SU-DHL-6 (cell line): Measurements from ENCODE around the gene UNC45A.
"Not testable (repeated sequence)": the region's sequence is repeated elsewhere in the genome, so short reads cannot be mapped to it uniquely, and the experiment has no call there.

Experiments used
- H2AFZ ChIP-seq: fragments of 200-600 bp; sonication (generic); 2 replicates; pipeline ENCODE4 v1.6.1; 2014; ENCODE audit warnings: low read depth, mild to moderate bottlenecking, moderate library complexity, mixed read lengths, antibody characterized with exemption, low read length; ENCODE audit not compliant: severe bottlenecking
- H3F3A ChIP-seq: fragments of 200-600 bp; shearing (Covaris generic); 2 replicates; pipeline ENCODE4 v1.6.0; 2016; ENCODE audit warnings: antibody characterized with exemption, mild to moderate bottlenecking; ENCODE audit not compliant: insufficient read depth
- H3K27ac ChIP-seq: fragments of 200-600 bp; sonication (generic); 2 replicates; pipeline ENCODE4 v1.5.1; 2016; ENCODE audit warnings: low read depth, mild to moderate bottlenecking, low read length, moderate library complexity, mixed read lengths
- H3K27me3 ChIP-seq: fragments of 200-600 bp; sonication (generic), shearing (Covaris generic); 2 replicates; pipeline ENCODE4 v1.6.0; 2014; ENCODE audit warnings: mild to moderate bottlenecking, low read length
- H3K36me3 ChIP-seq: fragments of 200-600 bp; sonication (generic); 2 replicates; pipeline ENCODE4 v1.6.1; 2014; ENCODE audit warnings: mild to moderate bottlenecking, low read length, mixed read lengths
- H3K4me2 ChIP-seq: fragments of 300-600, 200-600 bp; shearing (Covaris generic), sonication (generic); 2 replicates; pipeline ENCODE4 v1.6.0; 2014; ENCODE audit warnings: low read length, low read depth, mild to moderate bottlenecking; ENCODE audit not compliant: poor library complexity, severe bottlenecking
- H3K4me3 ChIP-seq: fragments of 200-600 bp; sonication (generic); 2 replicates; pipeline ENCODE4 v1.5.1; 2014; ENCODE audit warnings: antibody characterized with exemption, low read length, mild to moderate bottlenecking, mixed read lengths; ENCODE audit not compliant: insufficient read depth, poor library complexity, severe bottlenecking
- H3K79me2 ChIP-seq: fragments of 200-600 bp; sonication (generic); 2 replicates; pipeline ENCODE4 v1.6.1; 2014; ENCODE audit warnings: mild to moderate bottlenecking, low read length, moderate library complexity; ENCODE audit not compliant: insufficient read depth
- H3K9ac ChIP-seq: fragments of 200-600 bp; sonication (generic); 2 replicates; pipeline ENCODE4 v1.7.0; 2014; ENCODE audit warnings: mild to moderate bottlenecking, low read length
- H3K9me2 ChIP-seq: fragments of 200-600 bp; sonication (generic); replicated peaks from 2 replicates; pipeline ENCODE4 v1.6.1; 2014; ENCODE audit warnings: low read length; ENCODE audit not compliant: insufficient read depth
- H3K9me3 ChIP-seq: fragments of 200-600 bp; sonication (generic); 2 replicates; pipeline ENCODE4 v1.6.1; 2014; ENCODE audit warnings: low read length, mixed read lengths; ENCODE audit not compliant: insufficient read depth
- H4K20me1 ChIP-seq: fragments of 200-600 bp; sonication (generic); 2 replicates; pipeline ENCODE4 v1.6.1; 2014; ENCODE audit warnings: low read depth, mild to moderate bottlenecking, antibody characterized with exemption, low read length, moderate library complexity, mixed read lengths
- EZH2phosphoT487 ChIP-seq: fragments of 200-600 bp; sonication (generic), shearing (Covaris generic); conservative IDR thresholded peaks from 2 replicates; pipeline ENCODE4 v1.6.1; 2018; ENCODE audit warnings: mild to moderate bottlenecking, antibody characterized with exemption, low read length, moderate library complexity, mixed read lengths
- TF ChIP-seq, protein P1 (sequence below): fragments of 200-600 bp; sonication (generic); IDR thresholded peaks from one replicate; pipeline ENCODE4 v1.5.1; 2017; ENCODE audit warnings: antibody characterized with exemption, mild to moderate bottlenecking, low read length, moderate library complexity; ENCODE audit not compliant: insufficient read depth, poor library complexity, severe bottlenecking

Gene UNC45A

DNA sequence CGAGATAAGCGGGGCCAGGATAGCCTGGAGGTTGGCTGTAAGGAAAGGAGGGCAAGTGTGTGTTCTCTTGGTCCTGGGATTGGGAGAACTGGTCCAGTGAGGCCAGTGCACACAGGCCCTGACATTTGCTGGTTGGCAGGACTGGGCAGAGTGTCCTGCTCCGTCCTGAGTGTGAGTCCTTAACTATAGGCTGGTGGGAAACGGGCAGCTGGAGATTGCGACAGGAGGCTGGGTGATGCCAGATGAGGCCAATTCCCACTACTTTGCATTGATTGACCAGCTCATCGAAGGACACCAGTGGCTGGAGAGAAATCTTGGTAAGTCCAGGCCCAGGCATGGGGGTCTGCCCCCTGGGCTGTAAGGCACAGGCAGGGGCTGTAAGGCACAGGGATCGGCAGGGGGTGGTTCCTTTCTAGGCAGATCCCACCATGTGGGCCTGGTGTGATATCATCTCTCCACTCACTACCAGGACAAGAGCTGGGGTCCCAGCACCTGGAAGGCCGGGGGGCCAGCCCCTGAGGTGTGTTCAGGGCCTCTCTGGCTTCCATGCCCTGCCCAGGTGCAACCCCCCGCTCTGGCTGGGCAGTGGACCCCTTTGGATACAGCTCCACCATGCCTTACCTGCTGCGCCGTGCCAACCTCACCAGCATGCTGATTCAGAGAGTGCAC lies 28.8 kb upstream of the UNC45A start:
- H3K27me3 ChIP-seq = no peaks in the 10 kb centered on the region
- no peaks in the 10 kb centered on the region for H3K36me3 ChIP-seq

DNA sequence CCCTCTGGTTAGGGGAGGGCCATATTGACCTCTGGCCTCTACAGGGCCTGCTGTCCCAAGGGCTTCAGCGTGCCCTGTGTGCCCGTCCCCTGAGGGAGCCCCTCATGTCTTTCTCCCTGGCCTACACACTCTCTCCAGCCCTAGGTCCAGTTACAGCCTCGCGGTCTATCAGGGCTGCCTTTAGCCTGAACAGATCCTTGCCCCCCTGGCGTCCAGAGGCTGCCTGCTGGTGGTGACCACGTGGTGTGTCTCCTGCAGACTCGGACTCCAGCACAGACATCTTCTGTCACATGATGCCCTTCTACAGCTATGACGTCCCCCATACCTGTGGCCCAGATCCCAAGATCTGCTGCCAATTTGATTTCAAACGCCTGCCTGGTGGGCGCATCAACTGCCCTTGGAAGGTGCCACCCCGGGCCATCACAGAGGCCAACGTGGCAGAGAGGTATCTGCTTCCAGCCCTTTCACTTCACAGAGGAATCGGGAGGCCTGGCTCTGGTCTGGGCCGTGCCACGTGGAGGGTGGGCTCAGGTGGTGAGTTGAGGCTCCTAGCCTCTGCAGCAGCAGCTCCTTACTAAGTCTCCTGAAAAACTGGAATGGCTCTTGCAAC lies 27.9 kb upstream of the UNC45A start:
- no peak overlapping the region for H3K27ac ChIP-seq
- no peaks in the 10 kb centered on the region for H3K36me3 ChIP-seq
- H3K9me3 ChIP-seq = no peaks in the 10 kb centered on the region
- no peaks in the 10 kb centered on the region for H3K79me2 ChIP-seq
- no peak overlapping the region for H3K4me3 ChIP-seq
- no peak overlapping the region for H2AFZ ChIP-seq
- no peak for TF ChIP-seq EZH2phosphoT487
- TF ChIP-seq, protein P1, sequence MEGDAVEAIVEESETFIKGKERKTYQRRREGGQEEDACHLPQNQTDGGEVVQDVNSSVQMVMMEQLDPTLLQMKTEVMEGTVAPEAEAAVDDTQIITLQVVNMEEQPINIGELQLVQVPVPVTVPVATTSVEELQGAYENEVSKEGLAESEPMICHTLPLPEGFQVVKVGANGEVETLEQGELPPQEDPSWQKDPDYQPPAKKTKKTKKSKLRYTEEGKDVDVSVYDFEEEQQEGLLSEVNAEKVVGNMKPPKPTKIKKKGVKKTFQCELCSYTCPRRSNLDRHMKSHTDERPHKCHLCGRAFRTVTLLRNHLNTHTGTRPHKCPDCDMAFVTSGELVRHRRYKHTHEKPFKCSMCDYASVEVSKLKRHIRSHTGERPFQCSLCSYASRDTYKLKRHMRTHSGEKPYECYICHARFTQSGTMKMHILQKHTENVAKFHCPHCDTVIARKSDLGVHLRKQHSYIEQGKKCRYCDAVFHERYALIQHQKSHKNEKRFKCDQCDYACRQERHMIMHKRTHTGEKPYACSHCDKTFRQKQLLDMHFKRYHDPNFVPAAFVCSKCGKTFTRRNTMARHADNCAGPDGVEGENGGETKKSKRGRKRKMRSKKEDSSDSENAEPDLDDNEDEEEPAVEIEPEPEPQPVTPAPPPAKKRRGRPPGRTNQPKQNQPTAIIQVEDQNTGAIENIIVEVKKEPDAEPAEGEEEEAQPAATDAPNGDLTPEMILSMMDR = no peak
- peaks cover 9% of the 10 kb centered on the region; the same call in 1 of the 2 replicates for H3F3A ChIP-seq
- no peaks in the 10 kb centered on the region for H3K27me3 ChIP-seq
- H3K9me2 ChIP-seq = no peaks in the 10 kb centered on the region
- H3K9ac ChIP-seq = no peak overlapping the region
- H3K4me2 ChIP-seq = no peak overlapping the region
- no peaks in the 10 kb centered on the region for H4K20me1 ChIP-seq

More for the DNA sequence above, 28.8 kb upstream of the UNC45A start:
- Histone ChIP-seq H3F3A (peaks cover 9% of the 10 kb centered on the region; the same call in 1 of the 2 replicates), H3K4me2 (no peak overlapping the region), H3K9ac (no peak overlapping the region), H4K20me1 (no peaks in the 10 kb centered on the region), H3K4me3 (no peak overlapping the region), H3K79me2 (no peaks in the 10 kb centered on the region), H2AFZ (no peak overlapping the region), H3K9me2 (no peaks in the 10 kb centered on the region), H3K27ac (no peak overlapping the region), H3K9me3 (no peaks in the 10 kb centered on the region)
- TF ChIP-seq, protein P1 = no peak
- TF ChIP-seq EZH2phosphoT487 = no peak

DNA sequence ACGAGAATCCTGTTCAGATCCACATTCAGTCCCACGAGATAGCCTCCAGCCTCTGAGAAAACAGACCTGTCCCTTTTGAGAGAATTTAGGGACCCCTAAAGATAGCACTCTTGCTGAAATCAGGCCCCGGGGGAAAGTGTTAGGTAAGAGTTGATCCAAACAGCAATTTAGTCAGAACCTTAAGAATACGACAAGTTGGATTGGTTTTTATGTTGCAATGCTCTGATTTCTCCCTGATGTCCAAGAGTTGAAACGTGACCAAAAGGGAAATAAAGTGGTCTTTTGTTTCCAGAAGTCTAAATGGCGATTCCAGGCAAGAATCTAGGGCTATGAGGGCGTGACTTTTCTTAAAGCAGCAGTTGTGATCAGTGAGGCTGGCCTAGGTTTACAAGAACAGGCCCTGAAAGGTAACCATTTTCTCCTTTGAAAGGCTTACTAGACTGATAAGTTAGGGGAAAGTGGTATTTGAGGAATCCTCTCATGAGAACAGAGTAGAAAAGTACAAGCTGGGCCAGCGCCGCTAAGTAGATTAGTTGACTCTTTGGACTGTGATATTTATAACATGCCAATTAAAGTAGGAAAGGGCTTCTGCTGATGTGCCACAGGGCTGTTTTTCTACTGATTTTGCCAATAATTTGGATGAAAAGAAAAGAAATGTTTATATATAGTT lies 27.1 kb upstream of the UNC45A start:
- H3K4me2 ChIP-seq = no peak overlapping the region
- peaks cover 8% of the 10 kb centered on the region; the same call in 1 of the 2 replicates for H3F3A ChIP-seq
- no peak overlapping the region for H3K27ac ChIP-seq
- no peaks in the 10 kb centered on the region for H4K20me1 ChIP-seq
- no peak overlapping the region for H3K9ac ChIP-seq
- H3K27me3 ChIP-seq = no peaks in the 10 kb centered on the region
- no peaks in the 10 kb centered on the region for H3K36me3 ChIP-seq
- TF ChIP-seq EZH2phosphoT487 = no peak
- H3K9me2 ChIP-seq = no peaks in the 10 kb centered on the region
- H2AFZ ChIP-seq = no peak overlapping the region
- H3K4me3 ChIP-seq = no peak overlapping the region
- H3K79me2 ChIP-seq = no peaks in the 10 kb centered on the region
- H3K9me3 ChIP-seq = no peaks in the 10 kb centered on the region

DNA sequence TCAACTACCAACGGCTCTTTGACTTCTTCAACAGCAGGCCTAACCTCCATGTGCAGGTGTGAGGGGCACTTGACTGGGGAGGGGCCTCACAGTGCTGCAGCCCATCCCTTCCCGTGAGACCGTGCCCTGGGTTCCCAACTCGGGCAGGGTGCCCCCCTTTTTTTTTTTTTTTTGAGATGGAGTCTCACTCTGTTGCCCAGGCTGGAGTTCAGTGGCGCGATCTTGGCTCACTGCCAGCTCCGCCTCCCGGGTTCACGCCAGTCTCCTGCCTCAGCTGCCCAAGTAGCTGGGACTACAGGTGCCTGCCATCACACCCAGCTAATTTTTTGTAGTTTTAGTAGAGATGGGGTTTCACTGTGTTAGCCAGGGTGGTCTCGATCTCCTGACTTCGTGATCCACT lies 25.6 kb upstream of the UNC45A start:
- not testable (repeated sequence) for H3K27me3 ChIP-seq, H3K9ac ChIP-seq, H3K36me3 ChIP-seq, H3K9me2 ChIP-seq, H3K4me2 ChIP-seq, H2AFZ ChIP-seq, H3K4me3 ChIP-seq, H3K79me2 ChIP-seq, H3K9me3 ChIP-seq, H3K27ac ChIP-seq, H4K20me1 ChIP-seq, H3F3A ChIP-seq
